Measurements from ENCODE around the gene SNED1. TPM values are rescaled to one million over a fixed set of nuclear protein-coding genes. Genes with fewer than 3 reads are reported as not detected.

SNED1 gene
- polyA plus RNA-seq, 1 donor from 2014 or later: 0.32 TPM

DNA sequence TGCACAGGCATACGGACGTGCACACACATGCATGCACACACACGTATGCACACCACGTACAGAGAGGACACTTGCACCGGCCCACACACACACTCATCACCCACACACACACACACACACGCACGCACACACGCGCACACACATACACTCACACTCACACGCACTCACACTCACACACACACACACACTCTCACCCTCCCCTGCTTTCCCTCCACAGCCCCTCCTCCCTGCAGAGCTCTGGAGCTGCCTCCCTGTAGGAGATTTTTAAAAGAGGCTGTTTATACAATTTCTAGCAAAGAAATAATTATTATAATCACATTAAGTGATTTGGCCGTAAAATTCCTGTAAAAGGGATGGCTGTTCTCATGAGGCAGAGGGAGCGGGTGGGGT is 36.5 kb upstream of the SNED1 start:
- H3F3A ChIP-seq (ENCODE audit: insufficient read depth, low read length, poor library complexity, severe bottlenecking): no peaks in the 10 kb centered on the region
- no peak for TF ChIP-seq POLR2AphosphoS5 (IDR thresholded peaks at IDR 0.05)
- H3K27me3 ChIP-seq (ENCODE audit: insufficient read depth, low read depth, low read length): no peaks in the 10 kb centered on the region
- no peaks in the 10 kb centered on the region for H4K20me1 ChIP-seq (ENCODE audit: insufficient read depth)
- no peaks in the 10 kb centered on the region for H3K9me3 ChIP-seq (ENCODE audit: low read length)
- no peaks in the 10 kb centered on the region for H3K79me2 ChIP-seq (replicated peaks; ENCODE audit: insufficient read depth, low read length)
- H3K4me2 ChIP-seq (ENCODE audit: low read length): no peak overlapping the region
- no peak overlapping the region for H2AFZ ChIP-seq (ENCODE audit: low read depth, low read length)
- no peak overlapping the region for H3K9ac ChIP-seq (ENCODE audit: low read length)
- no peaks in the 10 kb centered on the region for H3K9me2 ChIP-seq (ENCODE audit: insufficient read depth, low read length)
- H3K4me3 ChIP-seq (ENCODE audit: low read length): no peak overlapping the region
- no peak overlapping the region for H3K27ac ChIP-seq (ENCODE audit: low read length)
- H3K36me3 ChIP-seq (ENCODE audit: insufficient read depth, low read length): no peaks in the 10 kb centered on the region

DNA sequence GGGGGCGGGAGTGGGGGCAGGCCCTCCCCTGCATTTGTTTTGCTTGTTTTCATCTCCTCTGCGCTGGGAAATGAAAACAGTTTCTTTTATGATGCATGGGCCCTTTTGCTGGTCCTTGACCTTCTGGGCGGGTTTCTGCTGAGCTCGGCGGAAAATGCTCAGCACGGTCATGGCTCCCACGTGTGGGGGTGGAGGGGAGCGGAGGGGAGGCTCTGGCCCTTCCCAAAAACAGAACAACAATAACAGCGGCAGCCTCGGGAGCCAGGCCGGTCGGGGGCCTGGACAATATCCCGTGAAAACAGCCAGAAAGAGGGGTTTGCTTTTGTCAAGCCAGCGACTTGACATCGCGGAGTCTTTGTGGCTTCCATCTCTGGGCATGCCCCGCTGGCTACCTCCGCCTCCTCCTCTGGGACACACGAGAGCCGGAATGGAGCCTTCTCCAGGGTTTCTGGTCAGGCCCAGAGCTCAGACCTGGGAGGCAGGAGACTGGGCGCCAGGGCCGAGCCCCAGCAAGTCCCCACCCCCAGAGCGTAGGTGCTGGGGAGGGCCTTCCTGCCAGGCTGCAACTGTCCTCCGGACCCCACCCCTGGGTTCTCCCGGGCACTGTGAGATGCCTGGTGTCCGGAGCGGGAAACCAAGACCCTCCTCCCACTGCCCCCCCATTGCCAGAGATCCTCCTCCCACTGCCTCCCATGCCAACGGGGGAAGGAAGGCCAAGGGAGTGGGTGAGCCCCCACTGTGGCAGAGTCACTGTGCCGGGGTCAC is 35.9 kb upstream of the SNED1 start:
- TF ChIP-seq SMC3 (conservative IDR thresholded peaks at IDR 0.05; ENCODE audit: poor library complexity) (no peak), RAD21 (conservative IDR thresholded peaks at IDR 0.05) (no peak), TAF1 (IDR thresholded peaks at IDR 0.05; ENCODE audit: low read depth) (no peak)
- no peaks in the 10 kb centered on the region for H4K20me1 ChIP-seq (ENCODE audit: insufficient read depth)
- no peak overlapping the region for H3K4me3 ChIP-seq (ENCODE audit: low read length)
- no peak overlapping the region for H2AFZ ChIP-seq (ENCODE audit: low read depth, low read length)
- no peaks in the 10 kb centered on the region for H3K36me3 ChIP-seq (ENCODE audit: insufficient read depth, low read length)
- no peak overlapping the region for H3K9ac ChIP-seq (ENCODE audit: low read length)
- H3F3A ChIP-seq (ENCODE audit: insufficient read depth, low read length, poor library complexity, severe bottlenecking): no peaks in the 10 kb centered on the region
- no peaks in the 10 kb centered on the region for H3K79me2 ChIP-seq (replicated peaks; ENCODE audit: insufficient read depth, low read length)
- H3K9me3 ChIP-seq (ENCODE audit: low read length): no peaks in the 10 kb centered on the region
- no peak overlapping the region for H3K27ac ChIP-seq (ENCODE audit: low read length)
- no peak overlapping the region for H3K4me2 ChIP-seq (ENCODE audit: low read length)
- no peaks in the 10 kb centered on the region for H3K27me3 ChIP-seq (ENCODE audit: insufficient read depth, low read depth, low read length)
- no peaks in the 10 kb centered on the region for H3K9me2 ChIP-seq (ENCODE audit: insufficient read depth, low read length)

DNA sequence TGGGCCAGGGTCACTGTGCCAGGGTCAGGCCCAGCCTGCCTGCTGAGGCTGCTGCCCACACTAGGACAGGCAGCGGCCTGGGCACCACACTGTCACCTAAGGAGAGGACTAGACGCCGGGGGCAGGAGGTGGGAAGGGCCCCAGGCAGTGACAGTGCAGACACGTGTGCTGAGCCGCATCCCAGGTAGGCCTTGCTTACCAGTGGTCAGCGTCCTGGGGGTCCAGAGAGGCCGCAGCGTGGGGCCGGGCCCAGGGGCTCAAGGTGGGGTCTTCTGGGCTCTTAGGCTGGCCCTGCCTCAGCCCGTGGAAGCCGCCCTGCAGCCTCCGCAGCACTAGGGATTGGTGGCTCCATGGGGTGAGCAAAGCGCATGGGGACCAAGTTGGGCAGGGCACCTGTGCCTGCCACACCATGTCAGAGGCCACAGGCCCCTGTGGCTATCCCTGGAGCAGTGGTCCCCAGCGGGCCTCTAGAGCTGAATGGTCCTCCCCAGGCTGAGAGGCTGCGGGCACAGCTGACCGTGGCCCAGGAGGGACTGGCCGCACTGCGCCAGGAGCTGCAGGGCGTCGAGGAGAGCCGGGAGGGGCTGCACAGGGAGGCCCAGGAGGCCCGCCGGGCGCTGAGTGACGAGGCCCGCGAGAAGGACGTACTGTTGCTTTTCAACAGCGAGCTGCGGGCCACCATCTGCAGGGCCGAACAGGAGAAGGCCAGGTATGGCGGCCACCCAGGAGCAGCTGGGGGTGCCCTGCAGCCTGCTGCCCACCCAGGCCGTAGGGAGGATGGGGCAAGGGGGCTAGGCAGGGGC is 35.2 kb upstream of the SNED1 start:
- Histone ChIP-seq H3F3A (ENCODE audit: insufficient read depth, low read length, poor library complexity, severe bottlenecking) (no peaks in the 10 kb centered on the region), H3K79me2 (replicated peaks; ENCODE audit: insufficient read depth, low read length) (no peaks in the 10 kb centered on the region), H3K4me2 (ENCODE audit: low read length) (no peak overlapping the region), H3K27ac (ENCODE audit: low read length) (no peak overlapping the region), H3K36me3 (ENCODE audit: insufficient read depth, low read length) (no peaks in the 10 kb centered on the region), H3K27me3 (ENCODE audit: insufficient read depth, low read depth, low read length) (no peaks in the 10 kb centered on the region), H4K20me1 (ENCODE audit: insufficient read depth) (no peaks in the 10 kb centered on the region), H3K9ac (ENCODE audit: low read length) (no peak overlapping the region), H3K4me3 (ENCODE audit: low read length) (no peak overlapping the region), H3K9me3 (ENCODE audit: low read length) (no peaks in the 10 kb centered on the region), H3K9me2 (ENCODE audit: insufficient read depth, low read length) (no peaks in the 10 kb centered on the region), H2AFZ (ENCODE audit: low read depth, low read length) (no peak overlapping the region)
- TF ChIP-seq, protein P1, sequence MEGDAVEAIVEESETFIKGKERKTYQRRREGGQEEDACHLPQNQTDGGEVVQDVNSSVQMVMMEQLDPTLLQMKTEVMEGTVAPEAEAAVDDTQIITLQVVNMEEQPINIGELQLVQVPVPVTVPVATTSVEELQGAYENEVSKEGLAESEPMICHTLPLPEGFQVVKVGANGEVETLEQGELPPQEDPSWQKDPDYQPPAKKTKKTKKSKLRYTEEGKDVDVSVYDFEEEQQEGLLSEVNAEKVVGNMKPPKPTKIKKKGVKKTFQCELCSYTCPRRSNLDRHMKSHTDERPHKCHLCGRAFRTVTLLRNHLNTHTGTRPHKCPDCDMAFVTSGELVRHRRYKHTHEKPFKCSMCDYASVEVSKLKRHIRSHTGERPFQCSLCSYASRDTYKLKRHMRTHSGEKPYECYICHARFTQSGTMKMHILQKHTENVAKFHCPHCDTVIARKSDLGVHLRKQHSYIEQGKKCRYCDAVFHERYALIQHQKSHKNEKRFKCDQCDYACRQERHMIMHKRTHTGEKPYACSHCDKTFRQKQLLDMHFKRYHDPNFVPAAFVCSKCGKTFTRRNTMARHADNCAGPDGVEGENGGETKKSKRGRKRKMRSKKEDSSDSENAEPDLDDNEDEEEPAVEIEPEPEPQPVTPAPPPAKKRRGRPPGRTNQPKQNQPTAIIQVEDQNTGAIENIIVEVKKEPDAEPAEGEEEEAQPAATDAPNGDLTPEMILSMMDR (IDR thresholded peaks at IDR 0.05; ENCODE audit: poor library complexity, severe bottlenecking): no peak
- no peak for TF ChIP-seq POLR2AphosphoS5 (IDR thresholded peaks at IDR 0.05)
- TF ChIP-seq, protein P2, sequence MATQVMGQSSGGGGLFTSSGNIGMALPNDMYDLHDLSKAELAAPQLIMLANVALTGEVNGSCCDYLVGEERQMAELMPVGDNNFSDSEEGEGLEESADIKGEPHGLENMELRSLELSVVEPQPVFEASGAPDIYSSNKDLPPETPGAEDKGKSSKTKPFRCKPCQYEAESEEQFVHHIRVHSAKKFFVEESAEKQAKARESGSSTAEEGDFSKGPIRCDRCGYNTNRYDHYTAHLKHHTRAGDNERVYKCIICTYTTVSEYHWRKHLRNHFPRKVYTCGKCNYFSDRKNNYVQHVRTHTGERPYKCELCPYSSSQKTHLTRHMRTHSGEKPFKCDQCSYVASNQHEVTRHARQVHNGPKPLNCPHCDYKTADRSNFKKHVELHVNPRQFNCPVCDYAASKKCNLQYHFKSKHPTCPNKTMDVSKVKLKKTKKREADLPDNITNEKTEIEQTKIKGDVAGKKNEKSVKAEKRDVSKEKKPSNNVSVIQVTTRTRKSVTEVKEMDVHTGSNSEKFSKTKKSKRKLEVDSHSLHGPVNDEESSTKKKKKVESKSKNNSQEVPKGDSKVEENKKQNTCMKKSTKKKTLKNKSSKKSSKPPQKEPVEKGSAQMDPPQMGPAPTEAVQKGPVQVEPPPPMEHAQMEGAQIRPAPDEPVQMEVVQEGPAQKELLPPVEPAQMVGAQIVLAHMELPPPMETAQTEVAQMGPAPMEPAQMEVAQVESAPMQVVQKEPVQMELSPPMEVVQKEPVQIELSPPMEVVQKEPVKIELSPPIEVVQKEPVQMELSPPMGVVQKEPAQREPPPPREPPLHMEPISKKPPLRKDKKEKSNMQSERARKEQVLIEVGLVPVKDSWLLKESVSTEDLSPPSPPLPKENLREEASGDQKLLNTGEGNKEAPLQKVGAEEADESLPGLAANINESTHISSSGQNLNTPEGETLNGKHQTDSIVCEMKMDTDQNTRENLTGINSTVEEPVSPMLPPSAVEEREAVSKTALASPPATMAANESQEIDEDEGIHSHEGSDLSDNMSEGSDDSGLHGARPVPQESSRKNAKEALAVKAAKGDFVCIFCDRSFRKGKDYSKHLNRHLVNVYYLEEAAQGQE (IDR thresholded peaks at IDR 0.05; ENCODE audit: borderline replicate concordance): no peak
- no peak for TF ChIP-seq EP300 (conservative IDR thresholded peaks at IDR 0.05; ENCODE audit: poor library complexity, severe bottlenecking)

All from neural cell (in vitro differentiated cells).